ENCODE data around the gene ZBTB24.

Gene ZBTB24

GRCh38 chr6:109453594-109454495, 29.2 kb downstream of the ZBTB24 start:
- in situ Hi-C loops (cut with HindIII; ENCODE audit: low sequenced_read_pairs): loop anchor here (5.0 kb wide), 1 partner anchor 38 kb away; no protein-coding TSS in a partner anchor

GRCh38 chr6:109453156-109453555, 29.9 kb downstream of the ZBTB24 start:
- in situ Hi-C loops (cut with HindIII; ENCODE audit: low sequenced_read_pairs): loop anchor here (5.0 kb wide), 1 partner anchor 39 kb away; no protein-coding TSS in a partner anchor

- in situ Hi-C loops (cut with HindIII; ENCODE audit: low sequenced_read_pairs): loop anchor here (5.0 kb wide), 1 partner anchor 40 kb away; no protein-coding TSS in a partner anchor
Measured at GRCh38 chr6:109452181-109452580, 30.8 kb downstream of the ZBTB24 start.

- in situ Hi-C loops (cut with HindIII; ENCODE audit: low sequenced_read_pairs): loop anchor here (5.0 kb wide), 1 partner anchor 41 kb away; no protein-coding TSS in a partner anchor
Measured at GRCh38 chr6:109451376-109451775, 31.6 kb downstream of the ZBTB24 start.

- in situ Hi-C loops (cut with HindIII; ENCODE audit: low sequenced_read_pairs): loop anchor here (5.0 kb wide), 1 partner anchor 42 kb away; no protein-coding TSS in a partner anchor
Measured at GRCh38 chr6:109450801-109451200, 32.2 kb downstream of the ZBTB24 start.

GRCh38 chr6:109449795-109450673, 33.0 kb downstream of the ZBTB24 start:
- in situ Hi-C loops (cut with HindIII; ENCODE audit: low sequenced_read_pairs): loop anchor here (5.0 kb wide), 1 partner anchor 42 kb away; no protein-coding TSS in a partner anchor

GRCh38 chr6:109449064-109449794, 33.8 kb downstream of the ZBTB24 start:
- in situ Hi-C loops (cut with HindIII; ENCODE audit: low sequenced_read_pairs): no loop called here

- in situ Hi-C loops (cut with HindIII; ENCODE audit: low sequenced_read_pairs): no loop called here
Measured at GRCh38 chr6:109448615-109449014, 34.4 kb downstream of the ZBTB24 start.

- in situ Hi-C loops (cut with HindIII; ENCODE audit: low sequenced_read_pairs): no loop called here
Measured at GRCh38 chr6:109447878-109448555, 35.0 kb downstream of the ZBTB24 start.

GRCh38 chr6:109447087-109447486, 35.9 kb downstream of the ZBTB24 start:
- in situ Hi-C loops (cut with HindIII; ENCODE audit: low sequenced_read_pairs): no loop called here

- in situ Hi-C loops (cut with HindIII; ENCODE audit: low sequenced_read_pairs): no loop called here
Measured at GRCh38 chr6:109446541-109446940, 36.5 kb downstream of the ZBTB24 start.

GRCh38 chr6:109446072-109446471, 36.9 kb downstream of the ZBTB24 start:
- in situ Hi-C loops (cut with HindIII; ENCODE audit: low sequenced_read_pairs): no loop called here

- in situ Hi-C loops (cut with HindIII; ENCODE audit: low sequenced_read_pairs): no loop called here
Measured at GRCh38 chr6:109445382-109445781, 37.6 kb downstream of the ZBTB24 start.

- in situ Hi-C loops (cut with HindIII; ENCODE audit: low sequenced_read_pairs): loop anchor here (5.0 kb wide), 1 partner anchor 84 kb away; no protein-coding TSS in a partner anchor
Measured at GRCh38 chr6:109443425-109443950, 39.5 kb downstream of the ZBTB24 start.

GRCh38 chr6:109442393-109442924, 40.6 kb downstream of the ZBTB24 start:
- in situ Hi-C loops (cut with HindIII; ENCODE audit: low sequenced_read_pairs): loop anchor here (5.0 kb wide), 1 partner anchor 85 kb away; no protein-coding TSS in a partner anchor

GRCh38 chr6:109441069-109441816, 41.8 kb downstream of the ZBTB24 start:
- in situ Hi-C loops (cut with HindIII; ENCODE audit: low sequenced_read_pairs): loop anchor here (5.0 kb wide), 1 partner anchor 86 kb away; no protein-coding TSS in a partner anchor

GRCh38 chr6:109440331-109441068, 42.5 kb downstream of the ZBTB24 start, which contains the start of the genes PPIL6 and SMPD2:
PPIL6 (minus strand) TSS chr6:109440628; CDS start chr6:109440590, 38 bp downstream.
SMPD2 (plus strand) TSS chr6:109440724; CDS start chr6:109441122, 398 bp downstream.
- in situ Hi-C loops (cut with HindIII; ENCODE audit: low sequenced_read_pairs): loop anchor here (5.0 kb wide), 1 partner anchor 87 kb away; no protein-coding TSS in a partner anchor
